ENCODE measurements around the gene RNF214.

RNF214 gene

GRCh38 chr11:117217141-117218084 is 15.1 kb upstream of the RNF214 start:
- Histone ChIP-seq H3K9me3 (ENCODE audit: insufficient read depth, low read length, severe bottlenecking) (no peaks in the 10 kb centered on the region), H3K9ac (ENCODE audit: low read depth, low read length) (no peak overlapping the region), H3K79me2 (ENCODE audit: insufficient read depth, low read length) (no peaks in the 10 kb centered on the region), H3K4me1 (ENCODE audit: insufficient read depth, low read length) (no peaks in the 10 kb centered on the region), H3K4me3 (ENCODE audit: low read depth in 1 of 2, low read length in 2 of 2) (no peak overlapping the region), H3K27ac (ENCODE audit: low read length) (no peak overlapping the region), H4K20me1 (ENCODE audit: insufficient read depth, low read length) (no peaks in the 10 kb centered on the region), H3K27me3 (ENCODE audit: insufficient read depth, low read length, poor library complexity) (no peaks in the 10 kb centered on the region), H3K36me3 (ENCODE audit: insufficient read depth, low read length) (peaks cover 87% of the 10 kb centered on the region), H2AFZ (ENCODE audit: low read depth, low read length) (no peak overlapping the region), H3K4me2 (ENCODE audit: insufficient read depth, low read length) (no peak overlapping the region)
- no peak for ATAC-seq (ENCODE audit: insufficient read depth, low read depth)
- DNase-seq, result no peak
- TF ChIP-seq EZH2 (IDR thresholded peaks at IDR 0.05; ENCODE audit: borderline replicate concordance, low read depth, low read length, severe bottlenecking), result no peak
- TF ChIP-seq CTCF (IDR thresholded peaks at IDR 0.05; ENCODE audit: borderline replicate concordance, extremely low read depth, low read length, poor library complexity, severe bottlenecking), result no peak

- Histone ChIP-seq H3K4me3 (ENCODE audit: low read depth in 1 of 2, low read length in 2 of 2) (no peak overlapping the region), H3K4me1 (ENCODE audit: insufficient read depth, low read length) (no peaks in the 10 kb centered on the region), H3K27ac (ENCODE audit: low read length) (no peak overlapping the region), H3K4me2 (ENCODE audit: insufficient read depth, low read length) (no peak overlapping the region), H2AFZ (ENCODE audit: low read depth, low read length) (no peak overlapping the region), H4K20me1 (ENCODE audit: insufficient read depth, low read length) (no peaks in the 10 kb centered on the region), H3K36me3 (ENCODE audit: insufficient read depth, low read length) (peaks cover 86% of the 10 kb centered on the region), H3K79me2 (ENCODE audit: insufficient read depth, low read length) (no peaks in the 10 kb centered on the region), H3K27me3 (ENCODE audit: insufficient read depth, low read length, poor library complexity) (no peaks in the 10 kb centered on the region), H3K9me3 (ENCODE audit: insufficient read depth, low read length, severe bottlenecking) (no peaks in the 10 kb centered on the region), H3K9ac (ENCODE audit: low read depth, low read length) (no peak overlapping the region)
- no peak for ATAC-seq (ENCODE audit: insufficient read depth, low read depth)
- no peak for DNase-seq
- no peak for TF ChIP-seq EZH2 (IDR thresholded peaks at IDR 0.05; ENCODE audit: borderline replicate concordance, low read depth, low read length, severe bottlenecking)
- no peak for TF ChIP-seq CTCF (IDR thresholded peaks at IDR 0.05; ENCODE audit: borderline replicate concordance, extremely low read depth, low read length, poor library complexity, severe bottlenecking)
Observed at GRCh38 chr11:117218133-117218915, 14.1 kb upstream of the RNF214 start.

- ATAC-seq (ENCODE audit: insufficient read depth, low read depth) (no peak), DNase-seq (no peak)
- no peak overlapping the region for H2AFZ ChIP-seq (ENCODE audit: low read depth, low read length)
- no peaks in the 10 kb centered on the region for H3K4me1 ChIP-seq (ENCODE audit: insufficient read depth, low read length)
- H3K79me2 ChIP-seq (ENCODE audit: insufficient read depth, low read length), result no peaks in the 10 kb centered on the region
- no peak overlapping the region for H3K4me3 ChIP-seq (ENCODE audit: low read depth in 1 of 2, low read length in 2 of 2)
- H3K4me2 ChIP-seq (ENCODE audit: insufficient read depth, low read length), result no peak overlapping the region
- H3K36me3 ChIP-seq (ENCODE audit: insufficient read depth, low read length), result peaks cover 89% of the 10 kb centered on the region
- H4K20me1 ChIP-seq (ENCODE audit: insufficient read depth, low read length), result 0 out of 2 replicates have a peak, but pooled peaks cover 4% of the 10 kb centered on the region
- no peak overlapping the region for H3K27ac ChIP-seq (ENCODE audit: low read length)
- H3K9ac ChIP-seq (ENCODE audit: low read depth, low read length), result no peak overlapping the region
- no peak for TF ChIP-seq EZH2 (IDR thresholded peaks at IDR 0.05; ENCODE audit: borderline replicate concordance, low read depth, low read length, severe bottlenecking)
- TF ChIP-seq CTCF (IDR thresholded peaks at IDR 0.05; ENCODE audit: borderline replicate concordance, extremely low read depth, low read length, poor library complexity, severe bottlenecking), result no peak
- H3K9me3 ChIP-seq (ENCODE audit: insufficient read depth, low read length, severe bottlenecking), result no peaks in the 10 kb centered on the region
- no peaks in the 10 kb centered on the region for H3K27me3 ChIP-seq (ENCODE audit: insufficient read depth, low read length, poor library complexity)
Observed at GRCh38 chr11:117219001-117219400, 13.5 kb upstream of the RNF214 start.
